Effector CD8-positive, alpha-beta T cell (primary cell): Measurements from ENCODE around the gene ZCCHC24.
A peak's percentile ranks its signal among the peaks of the same experiment; 100 is the strongest.

Experiments used
- DNase-seq: peaks from one replicate; lab custom pipeline; 2025; lab: John Stamatoyannopoulos, UW

ZCCHC24 gene

DNA sequence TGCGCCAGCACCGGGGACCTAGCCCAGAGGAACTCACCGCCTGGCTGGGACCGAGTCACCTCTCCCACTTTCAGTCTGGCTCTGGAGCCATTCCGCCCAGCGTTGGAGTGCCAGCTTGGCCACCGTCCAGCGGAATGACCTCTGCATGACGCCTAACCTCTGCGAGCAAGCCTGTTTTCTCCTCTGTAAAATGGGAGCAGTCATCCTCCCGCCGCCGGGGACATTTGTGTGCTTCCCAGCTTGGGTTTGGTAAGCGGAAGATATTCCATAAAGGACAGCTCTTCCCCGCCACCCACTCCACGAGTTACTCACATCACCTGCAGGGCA is 1.3 kb upstream of the ZCCHC24 start:
- DNase-seq: no peak

DNA sequence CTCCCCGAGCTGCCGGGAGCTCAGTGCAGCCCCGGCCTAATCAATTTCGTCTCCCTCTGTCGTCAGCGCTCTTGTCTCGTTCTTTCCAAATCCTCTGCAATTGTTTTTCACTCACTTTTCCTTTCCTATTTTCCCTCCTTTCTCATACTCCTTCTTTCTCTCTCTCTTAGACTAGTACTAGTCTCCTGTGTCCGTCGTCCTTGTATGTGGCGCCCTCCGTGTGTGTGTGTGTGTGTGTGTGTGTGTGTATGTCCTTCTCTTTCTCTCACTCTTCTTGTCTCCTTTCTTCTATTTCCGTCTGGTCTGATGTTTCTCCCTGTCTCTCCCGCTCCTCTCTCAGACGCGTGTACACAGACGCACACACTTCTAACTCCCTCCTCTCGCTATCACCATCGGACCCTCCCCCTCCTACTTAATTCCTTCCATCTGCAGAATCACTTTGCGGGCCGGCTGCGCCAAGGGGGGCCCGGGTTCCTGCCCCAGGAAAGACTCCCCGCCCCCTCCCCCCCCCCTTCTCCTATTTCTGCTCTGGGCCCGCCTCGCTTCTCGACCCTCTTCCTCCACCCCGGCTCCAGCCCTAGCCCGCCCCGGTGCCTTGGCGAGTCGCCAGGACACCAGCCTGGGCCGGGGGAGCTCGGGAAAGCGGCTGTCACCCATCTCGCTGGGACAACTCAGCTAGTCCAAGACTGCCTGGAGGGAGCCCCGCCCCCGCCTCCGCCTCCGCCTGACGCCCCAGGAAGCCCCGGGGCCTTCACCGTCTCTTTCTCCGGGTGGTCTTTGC is 743 bp upstream of the ZCCHC24 start:
- DNase-seq: peak; percentile 28

GRCh38 chr10:79444199-79445119 is 965 bp downstream of the ZCCHC24 start:
- peak; percentile 24 for DNase-seq

DNA sequence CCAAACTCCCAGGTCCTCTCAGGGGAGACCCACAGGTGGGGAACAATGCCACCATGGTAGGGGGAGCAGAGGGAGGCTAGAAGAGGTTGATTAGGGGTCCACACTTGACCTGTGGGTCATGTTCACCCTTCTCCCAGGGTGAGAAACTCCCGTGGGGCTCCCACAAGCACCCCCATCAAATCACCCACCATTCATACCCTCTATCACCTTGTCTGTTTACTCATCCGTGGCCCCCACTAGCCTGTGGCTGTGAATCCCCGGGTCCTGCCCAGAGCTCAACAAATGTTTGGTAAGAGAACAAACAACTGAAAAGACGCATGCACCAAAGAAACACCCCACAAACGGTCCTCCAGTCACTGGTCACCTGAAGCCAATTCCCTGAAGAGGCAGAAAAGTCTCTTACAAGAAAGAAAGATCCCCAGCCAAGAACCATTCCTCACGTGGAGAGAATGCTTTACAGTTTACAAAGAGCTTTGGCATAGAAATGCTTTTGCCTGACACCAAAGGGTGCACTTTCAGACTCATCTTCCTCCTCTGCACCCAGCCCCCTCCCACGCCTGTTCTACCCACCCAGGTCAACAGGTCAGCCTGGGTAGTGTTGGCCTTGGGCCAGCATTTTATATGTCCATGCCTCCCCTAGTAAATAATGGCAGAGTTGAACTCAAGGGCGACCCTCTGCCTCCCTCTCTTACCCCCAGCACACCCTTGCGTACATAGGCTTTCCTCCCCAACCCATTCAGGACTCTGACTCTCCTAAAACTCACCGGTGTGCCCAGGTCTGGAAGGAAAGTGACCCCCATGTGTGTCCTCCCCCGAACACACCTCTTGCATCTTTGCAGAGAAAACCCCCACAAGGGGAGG is 1.9 kb downstream of the ZCCHC24 start:
- no peak for DNase-seq

DNA sequence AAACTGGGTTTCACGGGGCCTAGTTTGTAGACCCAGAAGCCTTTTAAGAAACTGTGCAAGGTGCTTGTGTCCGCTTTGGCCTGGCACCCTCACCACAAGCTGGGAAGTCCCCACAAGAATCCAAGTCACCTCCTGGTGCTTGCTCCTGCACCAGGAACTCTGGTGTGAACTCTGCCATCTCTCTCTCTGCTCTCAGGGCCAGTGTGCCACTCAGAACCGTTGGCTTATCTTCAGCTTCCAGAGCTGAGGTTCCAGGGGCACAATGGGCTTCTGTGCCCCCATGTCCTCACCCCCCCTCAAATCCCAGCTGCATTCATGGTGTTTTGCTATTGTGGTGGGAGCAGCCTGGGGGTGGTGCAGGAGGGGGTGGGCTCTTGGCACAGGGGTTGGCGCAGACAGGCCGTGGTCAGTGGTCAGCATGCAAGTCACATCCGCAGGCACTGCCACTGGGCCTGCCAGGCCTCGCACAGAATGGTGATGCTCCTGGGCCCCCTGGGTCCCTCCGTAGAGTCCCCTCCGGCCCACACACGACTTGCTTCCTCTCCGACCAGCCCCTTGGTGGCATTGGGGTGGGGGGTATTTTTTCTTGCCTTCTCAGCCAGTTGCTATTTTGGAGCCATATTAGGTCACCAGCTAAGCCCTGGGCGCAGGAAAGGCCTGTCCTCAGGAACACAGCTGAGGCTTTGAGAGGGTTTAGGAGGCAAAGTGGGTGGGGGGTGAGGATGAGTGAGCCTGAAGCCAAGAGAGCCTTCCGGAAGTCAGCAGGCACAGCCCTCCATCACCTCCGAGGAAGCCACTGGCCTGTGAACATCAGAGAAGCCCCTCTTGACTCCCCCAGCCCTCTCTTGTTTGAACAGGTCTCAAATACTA is 3.0 kb downstream of the ZCCHC24 start:
- DNase-seq: no peak

- DNase-seq: no peak
Observed at GRCh38 chr10:79441433-79441832, 4.0 kb downstream of the ZCCHC24 start.

- no peak for DNase-seq
Observed at GRCh38 chr10:79440281-79440680, 5.1 kb downstream of the ZCCHC24 start.

GRCh38 chr10:79438699-79439085 is 6.7 kb downstream of the ZCCHC24 start:
- no peak for DNase-seq

GRCh38 chr10:79438021-79438698 is 7.3 kb downstream of the ZCCHC24 start:
- no peak for DNase-seq

DNA sequence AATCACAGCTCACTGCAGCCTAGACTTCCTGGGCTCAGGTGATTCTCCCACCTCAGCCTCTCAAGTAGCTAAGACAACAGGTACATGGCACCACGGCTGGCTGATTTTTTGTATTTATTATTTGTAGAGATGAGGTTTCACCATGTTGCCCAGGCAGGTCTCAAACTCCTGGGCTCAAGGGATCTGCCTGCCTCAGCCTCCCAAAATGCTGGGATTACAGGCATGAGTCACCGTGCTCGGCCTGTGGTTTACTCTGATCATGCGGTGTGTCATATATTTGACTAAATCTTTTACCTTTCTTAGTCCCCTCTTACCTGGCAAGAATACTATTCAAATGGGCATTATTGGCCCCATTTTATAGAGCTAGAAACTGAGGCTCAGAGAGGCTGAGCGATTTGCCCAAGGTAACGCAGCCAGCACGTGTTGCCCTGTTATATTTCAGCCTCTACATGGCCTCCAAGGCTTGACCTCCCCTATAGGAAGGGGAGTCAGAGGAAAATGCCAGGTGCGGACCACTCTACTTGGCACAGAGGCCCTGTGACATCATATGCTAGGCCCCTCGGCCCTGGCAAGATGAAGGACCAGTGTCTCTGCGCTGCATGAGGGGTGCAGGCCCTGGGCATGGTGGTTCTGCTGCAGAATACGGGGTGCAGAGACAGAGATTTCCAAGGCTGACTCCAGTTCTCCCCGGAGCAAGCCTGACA is 8.2 kb downstream of the ZCCHC24 start:
- DNase-seq: no peak

DNA sequence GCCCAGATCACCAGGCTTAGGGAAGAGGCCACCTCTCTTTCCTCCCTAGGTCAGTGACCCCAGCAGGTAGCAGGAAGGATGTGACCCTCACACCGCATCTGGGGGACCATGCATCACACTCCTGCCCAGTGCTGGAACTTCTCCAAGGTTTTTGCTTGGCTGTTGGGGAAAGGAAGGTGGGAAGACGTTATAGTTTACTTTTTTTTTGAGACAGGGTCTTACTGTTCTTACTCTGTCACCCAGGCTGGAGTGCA is 8.6 kb downstream of the ZCCHC24 start:
- no peak for DNase-seq

DNA sequence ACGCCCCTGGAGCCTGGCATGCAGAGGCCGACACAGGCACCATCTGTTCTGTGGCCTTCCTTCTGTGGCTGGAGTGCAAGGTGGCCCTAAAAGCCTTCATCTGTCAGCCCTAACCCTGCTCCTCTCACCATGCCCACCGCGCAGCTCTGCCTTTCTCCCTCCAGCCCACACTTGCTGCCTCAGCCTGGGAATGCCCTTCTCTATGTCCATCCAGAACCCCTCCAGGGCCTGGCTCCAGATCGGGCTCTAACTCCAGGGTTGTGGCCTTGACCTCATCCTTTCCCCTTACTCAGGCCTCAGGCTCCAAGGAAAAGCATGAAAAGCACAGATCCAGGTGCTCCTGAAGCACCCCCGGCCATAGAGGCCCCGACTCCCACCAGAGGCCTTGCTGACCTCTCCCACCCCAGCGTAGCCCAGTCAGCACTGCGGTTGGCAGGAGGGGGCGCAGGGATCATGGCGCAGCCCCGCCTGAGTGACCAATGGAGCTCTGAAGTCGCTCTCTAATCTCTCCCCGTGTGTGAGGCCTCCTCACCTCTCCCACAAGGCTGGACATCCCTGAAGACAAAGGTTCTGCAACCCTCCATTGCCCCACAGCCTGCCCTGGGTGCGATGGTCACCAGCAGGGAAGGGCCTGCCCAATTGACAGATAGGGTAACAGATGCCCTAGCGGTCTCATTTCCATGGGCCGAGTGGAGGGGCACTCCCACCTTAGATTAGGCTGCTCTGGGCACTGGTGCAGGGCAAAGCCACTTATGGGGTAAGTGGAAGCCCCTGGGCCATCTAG is 9.2 kb downstream of the ZCCHC24 start:
- no peak for DNase-seq

DNA sequence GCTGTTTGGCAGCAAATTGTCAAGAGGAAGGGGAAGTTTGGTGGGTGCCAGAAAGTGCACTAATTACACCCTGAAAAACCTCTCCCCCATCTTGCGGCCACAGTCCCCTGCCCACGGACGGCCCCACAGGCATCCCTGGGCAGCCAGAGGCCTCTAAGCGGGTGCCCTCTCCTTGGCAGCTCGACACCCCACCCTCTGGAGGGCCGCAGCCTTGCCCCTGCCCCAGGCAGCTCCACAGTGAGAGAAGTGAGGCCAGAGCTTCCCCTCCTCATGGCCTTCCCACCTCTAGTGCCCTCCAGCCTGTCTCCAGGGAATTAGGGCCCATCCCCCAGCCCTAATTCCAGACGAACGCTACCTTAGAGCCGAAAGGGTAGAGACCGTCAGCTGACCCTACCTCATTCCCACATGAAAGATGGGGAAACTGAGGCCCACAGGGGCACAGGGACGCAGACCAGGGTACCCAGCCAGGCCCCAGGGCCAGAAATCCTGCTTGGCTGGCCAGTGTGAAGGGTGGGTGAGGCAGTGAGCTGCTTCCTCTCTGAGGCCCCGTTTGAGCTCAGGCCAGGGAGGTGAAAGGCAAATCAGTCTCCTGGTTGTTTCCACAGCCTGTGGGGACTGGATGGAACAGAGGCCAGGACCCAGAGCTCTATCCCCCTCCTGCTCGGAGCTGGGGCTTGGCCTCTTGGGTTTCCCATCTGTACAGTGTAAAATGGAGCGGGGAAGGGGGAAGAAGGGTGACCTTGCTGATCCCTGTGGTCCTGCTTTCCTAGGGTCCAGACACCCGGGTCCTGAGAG is 10.0 kb downstream of the ZCCHC24 start:
- DNase-seq: no peak

DNA sequence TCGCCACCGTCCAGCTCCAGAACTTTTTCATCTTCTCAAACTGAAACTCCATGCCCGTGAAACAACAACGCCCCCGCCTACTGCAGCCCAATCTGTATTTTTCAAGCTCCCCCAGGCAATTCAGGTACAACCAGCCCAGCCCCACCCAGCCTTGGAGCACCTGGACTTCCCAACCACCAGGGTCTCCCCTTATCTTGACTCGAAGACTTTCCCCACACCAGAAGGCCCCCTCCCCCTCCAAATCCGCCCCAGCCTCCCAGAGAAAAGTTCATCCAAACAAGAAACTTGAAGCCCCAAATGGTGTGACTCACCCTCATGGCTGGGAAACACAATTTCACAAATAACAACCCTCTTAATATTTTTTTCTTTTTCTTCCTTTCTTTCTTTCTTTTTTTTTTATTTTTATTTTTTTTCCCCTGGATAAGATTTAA is 10.6 kb downstream of the ZCCHC24 start:
- no peak for DNase-seq

DNA sequence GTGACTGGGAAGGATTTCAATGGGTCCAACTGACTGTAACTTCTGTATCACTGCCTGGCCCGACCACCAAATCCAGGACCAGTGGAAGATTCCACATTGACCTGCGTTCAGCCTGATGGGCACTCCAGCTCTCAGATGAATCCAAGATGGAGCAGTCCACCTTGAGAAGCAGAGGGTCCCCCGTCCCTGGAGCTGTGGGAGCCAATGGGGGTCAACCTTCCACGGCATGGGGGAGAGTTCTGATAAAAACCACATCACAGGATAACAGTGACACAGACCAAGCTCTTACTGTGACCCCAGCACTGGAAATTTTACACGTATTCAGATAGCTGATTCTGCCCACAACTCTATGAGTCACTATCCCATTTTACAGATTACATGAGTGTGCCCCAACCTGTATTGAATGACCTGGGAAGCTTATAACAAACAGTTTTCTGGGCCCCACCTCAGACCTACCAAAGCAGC is 11.2 kb downstream of the ZCCHC24 start:
- no peak for DNase-seq

GRCh38 chr10:79433324-79434222 is 11.9 kb downstream of the ZCCHC24 start:
- DNase-seq: no peak
